ENCODE data around the gene PRKN. TPM values are rescaled to one million over a fixed set of nuclear protein-coding genes. Genes with fewer than 3 reads are reported as not detected.

PRKN gene
- total and polyA plus RNA-seq, 2 donors (not counting 3 experiments of a cell fraction or from before 2014, with no cell fraction given) = 0.06 TPM; not detected in 1

- Histone ChIP-seq H3K9ac (replicated peaks; ENCODE audit: extremely low read depth, insufficient read depth, low read length) (no peak overlapping the region), H3K27ac (ENCODE audit: insufficient read depth, low read depth, low read length) (no peak overlapping the region), H3K4me2 (ENCODE audit: insufficient read depth, low read length) (no peak overlapping the region), H3K4me1 (ENCODE audit: control insufficient read depth, extremely low read depth, insufficient read depth, low read length) (no peaks in the 10 kb centered on the region), H3K36me3 (ENCODE audit: control insufficient read depth in 2 of 2, extremely low read depth in 1 of 2, insufficient read depth in 2 of 2, low read length in 2 of 2) (no peaks in the 10 kb centered on the region), H2AFZ (ENCODE audit: low read depth, low read length) (no peak overlapping the region), H3K27me3 (ENCODE audit: control insufficient read depth in 2 of 2, insufficient read depth in 2 of 2, low read length in 2 of 2) (no peaks in the 10 kb centered on the region), H3K79me2 (ENCODE audit: control insufficient read depth, insufficient read depth, low read length) (no peaks in the 10 kb centered on the region), H3K9me3 (replicated peaks; ENCODE audit: control insufficient read depth, insufficient read depth, low read length) (no peaks in the 10 kb centered on the region), H3K9me1 (replicated peaks; ENCODE audit: control insufficient read depth, extremely low read depth, insufficient read depth, low read length) (no peaks in the 10 kb centered on the region), H3K4me3 (replicated peaks in 1 of 3; ENCODE audit: insufficient read depth in 1 of 3, low read depth in 1 of 3, low read length in 3 of 3) (no peak overlapping the region), H4K20me1 (replicated peaks; ENCODE audit: control insufficient read depth, extremely low read depth, insufficient read depth, low read length) (no peaks in the 10 kb centered on the region)
- DNase-seq (ENCODE audit: low read depth, low spot score) = no peak
- BruUV-seq (replicated peaks) = no TSS peak
- ChIA-PET CTCF (no interaction called here), POLR2A (no interaction called here)
- FAIRE-seq = no peak
- intact Hi-C loops (cut with micrococcal nuclease) (no loop called here), dilution Hi-C loops (cut with MboI; ENCODE audit: extremely low pct_ligation_motif_present, low sequenced_read_pairs) (no loop called here)
- TF ChIP-seq GATA2 (IDR thresholded peaks at IDR 0.05; ENCODE audit: insufficient read depth, insufficient read length, low read depth, low read length) (no peak), MYC (IDR thresholded peaks at IDR 0.05; ENCODE audit: low read depth, low read length) (no peak), JUN (IDR thresholded peaks at IDR 0.05; ENCODE audit: borderline replicate concordance, insufficient read depth, insufficient read length, low read depth) (no peak), EZH2 (IDR thresholded peaks at IDR 0.05; ENCODE audit: borderline replicate concordance, low read depth, low read length, severe bottlenecking) (no peak), MAX (IDR thresholded peaks at IDR 0.05; ENCODE audit: insufficient read depth, insufficient read length) (no peak), CTCF (IDR thresholded peaks at IDR 0.05; ENCODE audit: extremely low read depth in 1 of 2, insufficient read depth in 1 of 2, low read depth in 1 of 2, low read length in 2 of 2) (no peak), POLR2AphosphoS5 (IDR thresholded peaks at IDR 0.05; ENCODE audit: insufficient read depth, low read depth, low read length) (no peak), FOS (IDR thresholded peaks at IDR 0.05; ENCODE audit: borderline replicate concordance, insufficient read depth, low read length) (no peak), POLR2A (IDR thresholded peaks at IDR 0.05; ENCODE audit: low read depth, low read length) (no peak)
Measured at GRCh38 chr6:161477876-161478425, 1249.6 kb downstream of the PRKN start.

All from endothelial cell of umbilical vein (primary cell).